Activated CD4-positive, CD25-positive, alpha-beta regulatory T cell treated with anti-CD3 and anti-CD28 coated beads, Interleukin-2, amount 50 U/mL, for 24 hours (primary cell): ENCODE results near the gene PAPSS1.
"Not testable (repeated sequence)": the region's sequence is repeated elsewhere in the genome, so short reads cannot be mapped to it uniquely, and the experiment has no call there.

Source experiments
- ATAC-seq, 2 donors: fragments of 150-1000 bp; cut with Tn5 transposase; one replicate each; pipeline ENCODE4 v1.10.0; 2021; ENCODE audit warnings: mild to moderate bottlenecking in 1 of 2, moderate library complexity in 1 of 2

The PAPSS1 gene

DNA sequence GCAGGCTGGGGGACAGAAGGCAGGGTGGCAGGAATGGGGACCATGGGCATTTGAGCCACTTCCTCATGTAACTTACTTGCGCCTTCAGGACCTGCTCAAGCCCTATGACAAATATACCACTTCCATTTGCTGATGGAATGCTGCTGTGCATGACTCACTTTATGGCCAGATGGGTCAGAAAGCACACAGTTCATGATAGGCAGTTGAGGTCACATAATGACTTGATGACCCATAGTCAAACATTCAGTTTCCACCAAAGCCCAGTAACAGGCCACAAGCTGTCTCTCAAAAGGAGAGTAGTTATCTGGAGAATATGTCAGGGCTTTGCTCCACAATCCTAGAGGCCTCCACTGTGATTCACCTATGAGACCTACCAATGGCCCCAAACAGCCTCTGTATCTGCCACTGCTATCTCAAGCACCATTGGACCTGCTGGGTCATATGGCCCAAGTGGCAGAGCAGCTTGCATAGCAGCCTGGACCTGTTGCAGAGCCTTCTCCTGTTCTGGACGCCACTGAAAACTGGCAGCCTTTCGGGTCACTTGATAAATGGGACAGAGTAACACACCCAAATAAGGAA is 5.3 kb upstream of the PAPSS1 start:
- ATAC-seq = no peak

DNA sequence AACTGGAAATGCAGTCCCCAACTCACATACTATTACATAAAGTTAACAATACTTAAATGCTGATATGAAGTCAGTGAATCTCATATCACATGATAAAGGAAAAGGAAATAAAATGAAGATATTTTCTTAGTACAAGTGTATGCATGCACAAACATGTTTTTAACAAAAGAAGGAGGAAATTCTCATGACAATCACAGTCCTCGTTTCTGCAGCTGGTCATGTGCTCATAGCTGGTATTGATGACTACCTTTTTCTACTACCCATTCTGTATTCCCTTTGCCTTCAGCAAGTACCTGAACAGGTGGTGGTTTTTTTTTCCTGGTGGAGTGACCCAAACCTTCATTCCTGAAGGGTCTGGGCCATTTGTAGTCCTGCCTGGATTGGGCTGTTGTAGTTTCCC is 3.3 kb upstream of the PAPSS1 start:
- not testable (repeated sequence) for ATAC-seq

DNA sequence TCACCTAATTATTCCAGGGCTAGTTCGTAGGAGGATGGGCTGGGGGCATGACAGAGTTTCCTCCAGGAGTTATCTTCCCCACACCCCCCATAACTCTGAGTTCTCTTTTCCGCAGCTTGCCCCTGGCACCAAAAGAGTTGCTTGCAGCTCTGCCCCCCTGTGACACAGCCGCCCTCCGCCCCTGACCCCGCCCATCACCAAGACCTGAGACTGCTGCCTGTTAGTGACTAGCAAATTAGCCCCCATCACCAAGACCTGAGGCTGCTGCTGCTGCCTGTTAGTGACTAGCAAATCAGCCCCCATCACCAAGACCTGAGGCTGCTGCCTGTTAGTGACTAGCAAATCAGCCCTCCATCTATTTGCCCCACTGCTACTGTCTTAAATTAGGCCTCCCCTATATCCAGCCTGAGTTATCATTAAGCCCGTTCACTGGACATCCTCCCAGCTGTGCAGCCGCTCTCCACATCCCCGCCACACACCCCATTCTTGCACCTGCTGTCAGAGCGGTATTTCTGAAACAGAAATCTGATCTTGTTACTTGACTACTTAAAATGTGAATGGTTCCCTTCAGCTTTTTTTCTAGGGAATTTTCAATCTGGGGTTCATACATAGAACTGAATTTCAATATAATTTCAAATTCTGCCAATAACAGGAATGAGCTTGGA is 1.5 kb upstream of the PAPSS1 start:
- no peak for ATAC-seq

DNA sequence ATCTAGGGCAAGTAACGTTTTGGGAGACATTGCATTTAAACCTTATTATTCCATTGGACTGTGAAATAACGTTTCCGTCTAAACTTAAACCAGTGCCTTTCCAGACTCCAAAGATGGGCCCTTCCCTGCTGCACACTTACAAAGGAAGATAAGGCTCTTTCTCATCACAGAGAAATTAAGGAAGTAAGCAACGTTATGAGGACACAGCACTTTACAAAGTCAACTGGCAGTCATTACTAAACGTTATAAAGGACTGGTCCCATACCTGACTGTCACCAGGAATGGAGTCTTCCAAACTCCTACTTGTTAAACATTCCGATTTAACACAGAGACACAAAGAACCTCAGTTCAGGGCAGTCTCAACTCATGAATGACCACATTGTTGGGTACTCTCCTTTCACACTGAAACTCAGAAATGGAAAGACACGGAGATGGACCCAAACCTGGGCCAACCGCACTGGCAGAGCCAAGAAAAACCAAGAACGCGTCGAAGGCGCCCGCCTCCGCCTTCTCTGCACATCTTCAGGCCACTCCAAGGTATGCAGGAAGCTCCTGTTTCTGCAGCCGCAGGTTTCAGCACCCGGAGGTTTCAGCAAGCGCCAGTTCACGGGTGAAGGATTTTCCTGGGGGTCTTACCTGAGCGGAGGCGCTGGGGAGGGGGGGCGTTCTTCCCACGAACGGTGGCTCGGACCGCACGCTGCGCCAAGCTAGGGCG is 670 bp downstream of the PAPSS1 start:
- no peak for ATAC-seq

DNA sequence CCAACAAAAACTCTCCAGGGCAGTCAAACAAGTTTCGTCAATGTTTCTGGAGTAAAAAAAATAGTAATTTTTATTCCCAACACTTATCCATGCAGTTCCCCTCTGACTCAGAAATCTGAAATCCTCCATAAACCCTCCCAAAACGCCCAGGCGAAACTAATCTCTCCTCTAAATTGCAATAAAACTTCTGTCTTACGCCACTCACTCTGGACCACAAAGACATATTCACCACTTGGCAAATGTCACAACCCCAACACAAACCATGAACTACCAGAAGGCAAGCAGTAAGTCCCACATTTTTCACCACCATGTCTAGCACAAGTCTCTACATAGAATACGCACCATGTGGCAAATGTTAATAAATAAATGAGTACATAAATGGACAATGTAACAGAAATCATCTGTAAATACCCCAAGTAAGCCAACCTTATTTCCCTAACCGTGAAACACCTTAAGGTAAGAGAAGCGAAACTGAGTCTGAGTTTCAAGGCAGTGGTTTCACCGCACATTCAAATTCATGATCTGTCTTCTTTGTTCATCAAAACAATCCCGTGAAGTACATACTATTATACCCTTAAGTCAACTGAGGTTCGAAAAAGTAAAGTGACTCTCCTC is 1.6 kb downstream of the PAPSS1 start:
- ATAC-seq = no peak

DNA sequence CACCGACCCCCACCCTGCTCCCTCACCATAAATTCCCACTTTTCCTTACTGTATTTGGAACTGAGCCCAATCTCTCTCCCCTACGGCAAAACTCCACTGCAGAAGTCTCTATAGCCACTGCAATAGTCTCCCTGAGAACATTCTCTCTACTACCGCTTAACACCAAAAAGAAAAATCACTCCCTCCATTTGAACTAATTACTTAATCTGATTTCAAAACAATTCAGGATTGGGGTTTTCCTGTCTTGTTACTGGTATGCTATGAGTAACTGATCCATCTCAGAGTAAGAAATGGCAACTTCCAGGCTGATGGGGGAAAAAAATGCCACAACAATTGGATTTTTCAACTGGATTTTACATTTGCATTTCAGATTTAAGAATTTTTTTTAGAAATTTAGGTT is 5.8 kb downstream of the PAPSS1 start:
- no peak for ATAC-seq

DNA sequence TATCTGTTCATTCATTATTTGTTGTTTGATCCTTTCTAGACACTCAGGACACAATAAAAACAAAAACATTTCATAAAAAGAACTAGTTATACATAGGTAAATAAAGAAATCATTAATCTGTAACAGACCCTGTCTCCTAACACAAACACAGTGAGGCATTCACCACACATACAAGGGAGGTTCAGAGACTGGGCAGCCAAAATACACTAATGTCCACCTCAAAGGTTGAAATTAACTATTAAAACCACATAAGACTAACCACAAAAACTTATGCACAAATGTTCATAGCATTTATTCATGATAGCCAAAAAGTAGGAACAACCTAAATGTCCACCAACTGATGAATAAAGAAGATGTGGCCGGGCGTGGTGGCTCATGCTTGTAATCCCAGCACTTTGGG is 7.8 kb downstream of the PAPSS1 start:
- ATAC-seq = no peak

DNA sequence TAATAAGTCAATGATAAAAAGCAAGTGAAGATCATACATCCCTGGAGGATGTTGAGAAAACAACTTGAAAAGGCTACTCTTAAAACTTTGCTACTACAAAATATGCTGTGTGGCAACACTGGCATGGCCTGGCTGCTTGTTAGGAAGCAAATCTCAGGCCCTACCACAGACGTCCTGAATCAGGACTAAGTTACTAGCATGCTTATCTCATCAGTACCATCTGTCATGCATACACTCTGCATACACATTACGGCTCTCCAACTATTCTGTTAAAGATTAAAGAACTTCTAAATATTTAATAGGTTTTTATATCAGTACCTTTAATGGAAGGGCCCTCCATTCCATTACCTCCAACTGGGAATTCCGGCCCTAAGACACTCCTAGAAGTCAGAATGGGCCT is 8.2 kb downstream of the PAPSS1 start:
- no peak for ATAC-seq

DNA sequence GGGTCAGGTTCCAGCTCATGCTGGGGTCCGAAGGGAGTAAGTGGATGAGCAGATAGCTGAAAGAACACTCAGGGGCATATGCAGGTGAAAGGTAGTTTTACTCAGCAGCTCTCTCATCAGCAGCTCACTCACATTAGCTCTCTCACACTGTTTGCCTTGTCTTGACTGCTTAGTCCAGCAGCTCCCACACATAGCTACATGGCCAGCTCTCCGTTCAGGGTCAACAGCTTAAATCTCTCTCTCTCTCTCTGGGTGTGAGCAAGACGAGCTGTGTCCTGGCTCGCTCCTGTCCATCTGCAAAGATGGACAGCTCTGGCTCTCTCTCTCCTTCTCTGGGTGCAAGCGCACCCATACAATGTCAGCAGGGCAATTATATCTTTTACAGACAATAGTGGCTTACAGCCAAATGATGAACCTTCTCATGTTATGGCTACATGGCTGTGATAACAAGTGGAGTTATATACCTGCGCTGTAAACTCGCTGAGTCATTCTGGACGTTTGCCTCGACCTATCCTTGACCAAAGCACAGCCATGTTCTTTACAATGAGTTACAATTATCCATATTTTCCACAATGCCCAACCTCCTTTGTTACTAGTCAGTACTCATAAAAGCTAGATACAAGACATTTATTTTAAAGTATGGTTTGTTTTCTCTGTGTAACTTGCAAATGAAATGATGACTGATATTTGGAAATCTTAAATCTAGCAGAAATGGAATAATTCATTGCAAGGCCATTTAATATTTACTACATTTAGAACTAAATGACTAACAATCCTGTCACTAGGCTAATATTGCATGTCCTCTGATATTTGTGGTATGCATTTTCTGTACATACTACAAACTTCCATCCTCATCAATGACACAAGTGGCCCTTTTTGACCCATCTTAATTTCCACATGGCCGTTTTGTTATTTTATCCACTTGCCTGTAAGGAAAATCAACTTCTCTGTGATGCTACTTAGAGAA is 9.3 kb downstream of the PAPSS1 start:
- no peak for ATAC-seq

DNA sequence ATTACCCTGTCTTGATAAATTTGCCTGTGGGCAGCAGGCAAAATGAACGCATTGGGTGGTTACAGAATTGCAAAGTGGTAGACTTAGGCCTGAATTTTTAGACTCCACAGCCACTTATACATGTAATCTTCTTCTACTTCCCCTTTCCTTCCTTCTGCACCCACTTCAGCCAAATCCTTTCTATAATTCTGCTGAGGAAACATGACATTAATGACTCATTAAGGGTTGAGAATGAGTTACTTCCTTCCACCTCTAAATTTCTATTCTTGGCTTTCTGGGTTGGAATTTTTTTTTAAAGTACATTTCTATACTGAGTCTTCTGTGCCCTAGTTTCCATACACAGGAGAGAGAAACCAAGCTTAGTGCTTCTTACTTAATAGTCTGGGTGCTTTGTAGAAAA is 10.1 kb downstream of the PAPSS1 start:
- peak in 1 of 2 donors; percentile 30 for ATAC-seq

DNA sequence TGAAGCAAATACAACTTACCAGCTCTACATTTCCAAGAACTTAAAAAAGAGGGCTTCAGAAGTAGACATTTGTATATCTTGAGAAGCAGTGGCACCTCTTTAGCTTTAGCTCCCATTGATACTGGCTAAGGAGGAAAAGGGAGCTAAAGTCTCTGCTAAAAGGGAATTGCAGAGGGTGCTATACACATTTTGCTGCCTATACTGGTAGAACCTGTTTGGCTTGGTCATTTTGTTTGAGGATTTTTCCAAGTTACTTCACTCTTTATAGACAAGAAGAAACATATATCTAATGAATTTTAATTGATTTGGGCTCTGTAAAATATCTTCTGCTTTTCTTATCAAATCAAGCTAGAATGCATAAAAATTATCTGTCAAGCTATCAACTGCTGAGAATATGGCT is 11.8 kb downstream of the PAPSS1 start:
- ATAC-seq = no peak

DNA sequence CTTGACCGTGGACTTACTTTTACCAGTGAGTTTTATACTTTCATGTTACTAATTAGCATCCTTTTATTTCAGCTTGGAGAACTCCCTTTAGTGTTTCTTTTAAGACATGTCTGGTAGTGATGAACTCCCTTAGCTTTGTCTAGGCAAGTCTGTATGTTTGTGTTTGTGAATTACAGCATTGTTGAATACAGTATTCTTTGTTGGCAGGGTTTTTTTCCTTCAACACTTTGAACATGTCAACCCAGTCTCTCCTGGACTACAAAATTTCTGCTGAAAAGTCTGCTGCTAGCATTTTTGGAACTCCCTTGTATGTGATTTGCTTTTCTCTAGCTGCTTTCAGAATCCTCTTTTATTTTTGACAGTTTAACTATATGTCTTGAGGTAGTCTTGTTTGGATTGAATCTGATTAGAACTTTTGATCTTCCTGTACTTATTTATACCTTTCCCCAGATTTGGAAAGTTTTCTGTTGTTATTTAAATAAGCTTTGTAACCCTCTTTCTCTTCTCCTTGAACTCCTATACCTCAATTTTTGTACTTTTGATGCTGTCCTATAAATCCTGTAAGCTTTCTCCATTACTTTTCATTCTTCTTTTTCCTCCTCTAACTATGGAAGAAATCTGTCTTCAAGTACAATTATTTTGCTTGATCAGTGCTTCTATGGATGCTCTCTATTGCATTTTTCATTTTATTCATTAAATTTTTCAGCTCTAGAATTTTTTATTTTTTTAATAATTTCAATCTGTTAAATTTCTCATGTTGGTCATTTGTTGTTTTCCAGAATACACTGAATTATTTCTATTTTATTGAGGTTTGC is 14.1 kb downstream of the PAPSS1 start:
- ATAC-seq = no peak

DNA sequence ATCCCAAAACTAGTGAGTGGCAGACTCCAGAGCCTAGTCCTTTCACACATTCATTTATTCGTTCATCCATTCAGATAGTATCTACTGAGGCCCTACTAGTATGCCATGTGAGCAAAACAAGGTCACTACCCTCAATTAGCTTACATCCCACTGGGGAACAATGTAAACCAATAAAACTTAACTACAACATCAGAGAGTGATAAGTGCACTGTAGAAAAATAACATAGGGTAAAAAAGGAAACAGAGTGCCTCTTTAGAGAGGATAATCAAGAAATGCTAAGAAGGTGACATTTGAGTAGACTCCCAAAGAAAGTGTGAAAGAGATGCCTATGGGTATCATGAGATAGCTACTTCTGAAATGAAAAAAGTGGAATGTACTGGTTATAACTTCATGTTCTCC is 18.5 kb downstream of the PAPSS1 start:
- no peak for ATAC-seq

DNA sequence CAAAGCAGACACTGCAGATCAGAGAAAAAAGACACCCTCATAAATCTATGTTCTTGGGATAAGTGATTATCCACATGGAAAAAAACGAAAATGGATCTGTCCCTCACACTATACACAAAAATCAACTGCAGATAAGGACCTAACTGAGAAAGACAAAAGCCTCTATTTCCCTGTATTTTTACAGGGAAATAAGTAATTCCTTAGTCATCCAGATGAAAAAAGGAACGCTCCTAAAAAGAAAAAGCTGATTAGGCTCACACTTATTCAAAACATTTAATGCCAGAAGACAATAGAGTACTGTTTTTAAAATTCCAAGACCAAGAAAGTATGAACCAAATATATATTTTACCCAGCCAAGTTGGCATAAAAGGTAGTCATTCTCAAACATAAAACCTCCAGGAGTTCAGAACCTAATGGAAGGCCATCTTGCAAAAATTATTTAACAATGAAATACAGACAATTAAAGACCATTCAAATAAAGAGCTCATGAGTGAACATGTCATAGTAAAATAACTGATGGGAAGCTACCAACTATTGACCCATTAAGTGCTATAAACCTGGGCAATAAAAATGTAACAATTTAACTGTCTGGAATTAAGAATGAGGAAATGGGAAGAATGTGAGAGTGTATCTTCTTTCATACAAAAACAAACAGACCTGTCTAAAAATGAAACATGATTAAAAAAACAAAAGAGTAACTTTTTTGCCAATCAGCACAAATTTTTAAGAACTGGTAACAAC is 20.4 kb downstream of the PAPSS1 start:
- no peak for ATAC-seq

DNA sequence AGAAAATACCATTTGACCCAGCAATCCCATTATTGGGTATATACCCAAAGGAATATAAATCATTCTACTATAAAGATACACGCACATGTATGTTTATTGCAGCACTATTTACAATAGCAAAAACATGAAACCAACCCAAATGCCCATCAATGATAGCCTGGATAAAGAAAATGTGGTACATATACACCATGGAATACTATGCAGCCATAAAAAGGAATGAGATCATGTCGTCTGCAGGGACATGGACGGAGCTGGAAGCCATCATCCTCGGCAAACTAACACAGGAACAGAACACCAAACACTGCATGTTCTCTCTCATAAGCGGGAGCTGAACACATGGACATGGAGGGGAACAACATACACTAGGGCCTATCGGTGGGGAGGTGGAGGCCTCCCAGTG is 23.8 kb downstream of the PAPSS1 start:
- ATAC-seq = not testable (repeated sequence)

DNA sequence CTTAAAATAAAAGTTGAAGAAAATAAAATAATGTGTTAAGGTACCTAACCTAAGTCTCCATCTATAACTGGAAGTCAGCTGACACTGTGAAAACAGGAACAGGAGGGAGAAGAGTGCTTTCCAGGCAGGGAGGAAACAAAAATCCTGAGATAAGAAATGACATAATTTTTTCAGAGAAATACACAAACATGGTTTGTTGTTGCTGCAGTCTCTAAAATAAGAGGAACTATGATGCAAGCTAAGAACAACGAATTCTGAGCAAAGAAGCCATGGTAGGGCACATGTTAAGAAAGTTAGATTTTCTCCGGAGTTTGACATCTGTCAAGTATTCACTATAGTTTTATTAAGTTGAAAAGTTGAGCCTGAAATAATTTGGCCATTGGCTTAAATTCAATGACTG is 26.9 kb downstream of the PAPSS1 start:
- no peak for ATAC-seq

DNA sequence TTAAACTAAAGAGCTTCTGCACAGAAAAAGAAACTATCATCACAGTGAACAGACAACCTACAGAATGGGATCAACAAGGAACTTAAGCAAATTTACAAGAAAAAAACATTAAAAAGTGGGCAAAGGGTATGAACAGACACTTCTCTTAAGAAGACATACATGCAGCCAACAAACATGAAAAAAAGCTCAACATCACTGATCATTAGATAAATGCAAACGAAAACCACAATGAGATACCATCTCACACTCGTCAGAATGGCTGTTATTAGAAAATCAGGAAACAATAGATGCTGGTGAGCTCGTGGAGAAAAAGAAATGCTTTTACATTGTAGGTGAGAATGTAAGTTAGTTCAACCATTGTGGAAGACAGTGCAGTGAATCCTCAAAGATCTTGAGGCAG is 27.8 kb downstream of the PAPSS1 start:
- no peak for ATAC-seq

DNA sequence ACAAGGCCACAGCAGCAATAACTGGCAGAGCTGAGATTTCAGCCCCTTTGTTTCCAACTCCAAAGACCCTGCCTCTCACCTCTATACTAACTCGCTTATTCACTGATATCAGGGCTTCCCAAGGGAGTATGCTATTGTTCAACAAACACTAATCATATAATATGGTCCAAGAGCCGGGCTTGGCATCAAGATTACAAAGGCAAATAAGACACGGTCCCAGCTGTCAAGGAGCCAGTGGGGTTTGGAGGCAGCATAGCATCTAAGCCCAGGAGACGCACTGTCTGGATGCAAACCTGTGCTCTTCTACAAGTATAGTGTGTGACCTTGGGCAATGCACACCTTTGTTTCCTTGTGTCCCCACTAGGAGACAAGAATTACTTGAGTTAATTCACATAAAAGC is 28.7 kb downstream of the PAPSS1 start:
- no peak for ATAC-seq

DNA sequence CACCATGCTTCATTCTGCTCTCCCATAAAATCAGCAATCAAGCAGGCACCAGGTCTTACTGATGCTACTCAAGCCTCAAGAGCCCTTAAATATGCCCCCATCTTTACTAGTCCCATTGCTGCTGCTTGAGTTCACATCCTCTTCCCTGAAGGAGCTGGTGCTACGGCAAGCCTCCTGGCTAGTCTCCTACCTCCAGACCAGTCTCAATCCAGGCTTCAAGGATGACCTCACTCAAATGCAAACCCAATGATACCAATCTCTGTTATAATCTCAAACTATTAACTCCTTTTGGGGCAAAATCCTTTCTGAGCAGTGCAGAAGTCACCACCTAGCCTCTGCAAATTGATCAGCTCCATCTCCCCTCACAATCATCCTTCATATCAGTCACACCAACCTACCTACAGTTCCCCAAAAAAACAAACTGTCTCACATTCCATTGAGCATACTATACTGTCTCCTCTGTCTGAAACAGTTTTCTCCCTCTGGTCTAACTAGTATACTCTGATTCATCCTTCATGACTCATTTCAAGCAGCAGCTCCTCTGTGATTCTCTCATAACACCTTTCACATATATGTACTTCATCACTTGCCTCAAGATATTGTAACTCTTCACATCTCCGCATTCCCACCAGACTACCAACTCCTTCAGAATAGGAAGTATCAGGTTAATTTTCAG is 30.0 kb downstream of the PAPSS1 start:
- ATAC-seq = peak; percentile 87 to 94

DNA sequence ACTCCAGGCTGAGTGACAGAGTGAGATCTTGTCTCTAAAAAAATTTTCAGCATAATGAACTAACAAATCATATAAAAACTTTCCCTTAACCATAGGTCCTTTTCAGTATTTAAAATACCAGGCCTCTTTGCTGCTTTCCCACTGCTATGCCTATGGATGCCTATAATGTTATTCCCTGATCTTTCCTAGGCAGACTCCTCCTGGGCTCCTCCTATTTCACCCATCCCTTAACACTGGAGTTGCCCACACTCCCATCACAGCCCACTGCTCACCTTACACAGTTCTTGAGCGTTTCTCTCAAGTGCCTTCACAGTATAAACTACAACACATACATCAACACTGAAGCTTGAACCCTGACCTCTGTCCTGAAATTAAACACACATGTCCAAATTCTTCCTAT is 31.6 kb downstream of the PAPSS1 start:
- ATAC-seq = no peak
